Muscle layer of duodenum (tissue), 2 donors: Measurements from ENCODE around the gene RACGAP1.
"Not testable (repeated sequence)": the region's sequence is repeated elsewhere in the genome, so short reads cannot be mapped to it uniquely, and the experiment has no call there.

ENCODE experiments used
- H3K27ac ChIP-seq: one replicate; pipeline ENCODE4 v1.7.0; 2013; ENCODE audit warnings: mild to moderate bottlenecking, low read length
- H3K27me3 ChIP-seq: one replicate; pipeline ENCODE4 v1.7.0; 2013; ENCODE audit warnings: low read depth, mild to moderate bottlenecking, control low read depth, low read length
- H3K36me3 ChIP-seq, 2 donors: one replicate each; pipeline ENCODE4 v1.7.0; 2013; ENCODE audit warnings: low read length in 2 of 2, control low read depth in 1 of 2, mild to moderate bottlenecking in 1 of 2; ENCODE audit not compliant: insufficient read depth in 2 of 2, control insufficient read depth in 1 of 2
- H3K4me1 ChIP-seq, 2 donors: one replicate each; pipeline ENCODE4 v1.7.0; 2013; ENCODE audit warnings: low read length in 2 of 2, mild to moderate bottlenecking in 2 of 2, control low read depth in 1 of 2, moderate library complexity in 1 of 2; ENCODE audit not compliant: insufficient read depth in 2 of 2, control insufficient read depth in 1 of 2
- H3K4me3 ChIP-seq, 2 donors: one replicate each; pipeline ENCODE4 v1.7.0; 2013; ENCODE audit warnings: low read length in 2 of 2, low read depth in 1 of 2, mild to moderate bottlenecking in 1 of 2
- H3K9me3 ChIP-seq, 2 donors: one replicate each; pipeline ENCODE4 v1.7.0; 2013; ENCODE audit warnings: low read length in 2 of 2, control low read depth in 1 of 2, mild to moderate bottlenecking in 1 of 2; ENCODE audit not compliant: control insufficient read depth in 1 of 2
- donor health status: healthy.

RACGAP1 gene

DNA sequence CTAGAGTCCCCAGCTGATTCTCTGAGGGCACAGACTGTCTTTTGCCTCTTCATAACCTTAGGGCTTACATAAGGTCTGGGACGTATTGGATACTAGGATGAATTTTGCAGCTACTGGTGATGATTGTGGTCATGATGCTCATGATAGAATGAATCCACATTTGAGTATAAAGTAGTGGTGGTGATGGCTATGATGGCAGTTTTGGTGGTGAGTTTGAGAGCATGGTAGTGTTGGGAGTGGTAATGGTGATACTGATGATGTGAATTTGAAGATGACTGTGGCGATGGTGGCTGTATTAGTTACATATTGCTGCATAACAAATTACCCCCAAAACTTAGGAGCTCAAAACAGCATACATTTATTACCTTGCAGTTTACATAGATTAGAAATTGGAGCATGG is 18.0 kb upstream of the RACGAP1 start:
- Histone ChIP-seq H3K27me3 (no peaks in the 10 kb centered on the region), H3K4me1 (peaks cover 0 to 12% of the 10 kb centered on the region in 2 donors), H3K27ac (no peak overlapping the region), H3K4me3 (no peak overlapping the region), H3K36me3 (no peaks in the 10 kb centered on the region), H3K9me3 (no peaks in the 10 kb centered on the region)

DNA sequence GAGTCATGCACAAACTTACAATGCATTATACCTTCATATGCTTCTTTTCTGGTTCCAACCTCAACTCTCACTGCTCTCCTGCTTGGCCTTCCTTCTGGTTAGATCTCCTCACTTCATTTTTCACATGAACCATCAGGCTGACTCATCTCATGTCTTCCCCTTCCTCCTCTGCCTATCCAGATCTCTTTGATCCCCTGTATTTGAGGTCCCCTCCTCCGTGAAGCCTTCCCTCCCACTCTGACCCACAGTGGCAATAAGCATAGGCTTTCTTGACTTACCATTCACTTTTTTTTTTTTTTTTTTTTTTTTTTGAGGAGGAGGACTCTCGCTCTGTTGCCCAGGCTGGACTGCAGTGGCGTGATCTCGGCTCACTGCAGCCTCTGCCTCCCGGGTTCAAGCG is 17.4 kb upstream of the RACGAP1 start:
- Histone ChIP-seq H3K4me1 (peaks cover 0 to 12% of the 10 kb centered on the region in 2 donors), H3K27me3 (no peaks in the 10 kb centered on the region), H3K27ac (no peak overlapping the region), H3K4me3 (no peak overlapping the region), H3K36me3 (no peaks in the 10 kb centered on the region), H3K9me3 (no peaks in the 10 kb centered on the region)

DNA sequence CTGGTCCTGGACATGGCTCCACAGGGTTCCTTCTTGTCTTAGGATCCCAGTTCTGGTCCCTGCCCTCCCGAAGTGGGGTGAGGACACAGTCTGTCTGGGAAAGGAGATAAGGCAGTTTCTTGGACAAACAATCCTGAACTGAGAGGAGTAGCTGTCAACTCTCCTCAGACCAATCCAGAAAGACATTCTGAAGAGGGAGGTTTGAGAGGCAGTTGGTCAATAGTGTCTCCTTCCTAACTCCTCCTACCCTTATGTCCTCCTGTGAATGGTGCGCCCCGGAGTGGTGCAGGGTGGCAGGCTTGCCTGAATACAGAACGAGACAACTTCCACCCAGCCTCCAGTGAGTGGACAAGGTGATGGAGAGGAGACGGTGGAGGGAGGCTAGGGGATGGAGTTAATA is 16.7 kb upstream of the RACGAP1 start:
- no peaks in the 10 kb centered on the region for H3K9me3 ChIP-seq
- no peak overlapping the region for H3K27ac ChIP-seq
- no peaks in the 10 kb centered on the region for H3K27me3 ChIP-seq
- H3K36me3 ChIP-seq = no peaks in the 10 kb centered on the region
- peaks cover 0 to 12% of the 10 kb centered on the region in 2 donors for H3K4me1 ChIP-seq
- no peak overlapping the region for H3K4me3 ChIP-seq

GRCh38 chr12:50041062-50041860 is 16.0 kb upstream of the RACGAP1 start:
- H3K9me3 ChIP-seq = no peaks in the 10 kb centered on the region
- no peak overlapping the region for H3K27ac ChIP-seq
- no peaks in the 10 kb centered on the region for H3K27me3 ChIP-seq
- no peaks in the 10 kb centered on the region for H3K36me3 ChIP-seq
- H3K4me3 ChIP-seq = no peak overlapping the region
- peaks cover 0 to 12% of the 10 kb centered on the region in 2 donors for H3K4me1 ChIP-seq

DNA sequence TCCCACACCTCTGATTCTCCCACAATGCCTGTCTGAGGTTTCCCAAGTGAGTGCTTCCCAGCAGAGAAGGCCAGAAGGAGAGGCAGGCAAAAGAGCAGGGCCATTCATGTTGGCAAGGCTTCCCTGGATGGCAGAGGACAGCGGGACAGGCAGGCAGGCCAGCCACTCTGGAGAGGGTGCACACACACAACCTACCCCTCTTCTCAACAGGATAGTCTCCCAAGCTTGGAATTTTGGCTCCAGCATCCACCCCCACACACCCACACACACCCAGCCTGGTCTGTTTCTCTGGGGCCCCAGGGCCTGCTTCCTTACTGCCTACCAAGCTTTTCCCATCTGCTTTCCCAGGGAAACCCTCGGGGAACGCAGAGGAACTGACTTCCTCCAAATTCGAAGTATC is 15.4 kb upstream of the RACGAP1 start:
- Histone ChIP-seq H3K36me3 (no peaks in the 10 kb centered on the region), H3K27me3 (no peaks in the 10 kb centered on the region), H3K4me3 (no peak overlapping the region), H3K4me1 (peaks cover 0 to 12% of the 10 kb centered on the region in 2 donors), H3K9me3 (no peaks in the 10 kb centered on the region), H3K27ac (no peak overlapping the region)

DNA sequence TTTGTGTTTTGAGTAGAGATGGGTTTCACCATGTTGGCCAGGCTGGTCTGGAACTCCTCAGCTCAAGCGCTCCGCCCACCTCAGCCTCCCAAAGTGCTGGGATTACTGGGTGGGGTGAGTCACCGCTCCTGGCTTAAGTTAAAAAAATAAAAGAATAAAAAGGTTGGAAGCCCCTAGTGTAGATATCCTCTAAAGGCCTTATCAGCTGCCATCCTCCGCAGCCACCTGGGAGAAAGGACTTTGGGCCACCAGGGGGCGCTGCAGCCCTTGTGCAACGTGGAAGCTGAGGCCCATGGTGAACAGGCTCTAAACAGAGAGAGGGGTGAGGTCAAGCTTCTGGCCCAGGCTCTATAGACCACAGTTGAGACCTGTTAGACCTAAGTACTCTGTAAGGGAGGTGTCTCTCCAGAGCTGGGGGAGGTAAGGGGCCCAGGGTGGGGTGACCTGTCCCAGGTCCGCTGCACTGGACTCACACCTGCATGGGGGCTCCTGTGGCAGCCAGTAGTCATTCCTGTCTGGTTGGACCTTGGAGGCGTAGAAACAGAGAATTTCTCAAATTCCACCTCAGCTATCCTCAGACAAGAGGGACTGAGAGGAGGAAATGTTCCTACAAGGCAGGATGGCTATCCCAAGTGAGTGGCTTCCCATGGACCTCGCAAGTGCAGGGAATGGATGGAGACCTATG is 14.0 kb upstream of the RACGAP1 start:
- Histone ChIP-seq H3K9me3 (no peaks in the 10 kb centered on the region), H3K27me3 (no peaks in the 10 kb centered on the region), H3K36me3 (no peaks in the 10 kb centered on the region), H3K27ac (no peak overlapping the region), H3K4me3 (no peak overlapping the region), H3K4me1 (peaks cover 0 to 12% of the 10 kb centered on the region in 2 donors)

- H3K27me3 ChIP-seq = no peaks in the 10 kb centered on the region
- H3K36me3 ChIP-seq = no peaks in the 10 kb centered on the region
- peaks cover 0 to 12% of the 10 kb centered on the region in 2 donors for H3K4me1 ChIP-seq
- H3K4me3 ChIP-seq = no peak overlapping the region
- H3K27ac ChIP-seq = no peak overlapping the region
- H3K9me3 ChIP-seq = no peaks in the 10 kb centered on the region
Observed at GRCh38 chr12:50038336-50038735, 13.0 kb upstream of the RACGAP1 start.

DNA sequence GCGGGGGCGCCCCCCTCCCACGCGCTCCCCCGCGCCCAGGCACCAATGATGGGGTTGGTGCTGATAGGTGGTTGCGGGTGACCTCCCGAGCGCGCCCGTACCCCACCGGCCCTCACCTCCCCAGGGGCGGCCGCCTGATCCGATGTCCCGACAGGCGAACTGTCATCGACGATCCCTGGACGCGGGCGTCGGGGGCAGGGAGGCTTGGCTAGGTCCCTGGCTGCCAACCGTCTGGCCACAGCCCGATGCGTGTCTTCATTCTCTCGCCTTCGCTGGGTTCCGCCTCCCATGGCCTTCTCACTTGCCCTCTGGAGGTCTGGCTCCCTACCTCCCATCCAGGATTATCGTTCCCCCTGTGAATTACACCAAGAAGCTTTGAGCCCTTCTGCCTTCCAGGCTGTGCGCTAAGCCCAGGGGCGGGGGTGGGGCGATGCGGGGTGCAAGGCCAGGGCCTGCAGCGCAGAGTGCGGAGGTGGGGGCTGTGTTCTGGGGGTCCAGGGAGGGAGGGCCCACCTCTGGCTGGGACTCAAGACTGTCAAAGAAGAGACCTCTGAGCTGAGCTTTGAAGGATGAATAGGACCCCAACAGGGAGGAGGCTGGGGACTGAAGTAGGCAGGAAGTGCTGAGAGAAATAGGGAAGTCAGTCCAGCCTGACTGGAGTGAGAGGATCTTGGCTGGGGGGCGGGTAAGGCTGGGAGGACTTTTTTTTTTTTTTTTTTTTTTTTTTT is 7.7 kb upstream of the RACGAP1 start:
- Histone ChIP-seq H3K27ac (peak overlapping the region; percentile 45), H3K27me3 (no peaks in the 10 kb centered on the region), H3K36me3 (no peaks in the 10 kb centered on the region), H3K4me3 (peak overlapping the region; percentile 42 to 56), H3K4me1 (peaks cover 0 to 10% of the 10 kb centered on the region in 2 donors), H3K9me3 (no peaks in the 10 kb centered on the region)

DNA sequence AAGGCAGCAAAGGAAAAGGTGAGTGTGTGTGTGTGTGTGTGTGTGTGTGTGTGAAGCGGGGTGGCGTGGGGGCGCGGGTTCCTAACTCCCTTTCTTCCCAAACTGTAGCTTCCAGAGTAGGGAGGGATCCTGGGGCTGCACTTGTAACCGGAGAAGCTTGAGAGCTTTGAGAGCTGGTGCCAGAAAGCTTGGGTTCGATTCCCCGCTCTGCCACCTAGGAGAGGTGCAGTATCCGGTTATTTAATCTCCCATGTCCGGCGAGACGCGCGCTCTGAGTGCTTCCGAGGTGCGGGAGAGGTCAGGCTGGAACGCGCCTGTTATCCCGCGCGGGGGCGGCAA is 7.2 kb upstream of the RACGAP1 start:
- Histone ChIP-seq H3K4me1 (peaks cover 0 to 10% of the 10 kb centered on the region in 2 donors), H3K4me3 (peak overlapping the region; percentile 42 to 56), H3K27ac (no peak overlapping the region), H3K36me3 (no peaks in the 10 kb centered on the region), H3K9me3 (no peaks in the 10 kb centered on the region), H3K27me3 (no peaks in the 10 kb centered on the region)

DNA sequence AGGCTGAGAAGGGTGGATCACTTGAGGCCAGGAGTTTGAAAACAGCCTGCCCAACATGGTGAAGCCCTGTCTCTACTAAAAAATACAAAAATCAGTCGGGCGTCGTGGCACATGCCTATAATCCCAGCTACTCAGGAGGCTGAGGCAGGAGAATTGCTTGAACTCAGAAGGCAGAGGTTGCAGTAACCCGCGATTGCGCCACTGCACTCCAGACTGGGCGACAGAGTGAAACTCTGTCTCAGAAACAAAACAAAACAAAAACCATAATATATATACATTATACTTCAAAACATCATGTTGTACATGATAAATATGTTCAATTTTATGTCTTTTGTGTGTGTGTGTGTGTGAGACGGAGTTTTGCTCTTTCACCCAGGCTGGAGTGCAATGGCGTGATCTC is 5.2 kb upstream of the RACGAP1 start:
- not testable (repeated sequence) for H3K4me1 ChIP-seq, H3K27ac ChIP-seq, H3K4me3 ChIP-seq, H3K27me3 ChIP-seq, H3K36me3 ChIP-seq, H3K9me3 ChIP-seq

DNA sequence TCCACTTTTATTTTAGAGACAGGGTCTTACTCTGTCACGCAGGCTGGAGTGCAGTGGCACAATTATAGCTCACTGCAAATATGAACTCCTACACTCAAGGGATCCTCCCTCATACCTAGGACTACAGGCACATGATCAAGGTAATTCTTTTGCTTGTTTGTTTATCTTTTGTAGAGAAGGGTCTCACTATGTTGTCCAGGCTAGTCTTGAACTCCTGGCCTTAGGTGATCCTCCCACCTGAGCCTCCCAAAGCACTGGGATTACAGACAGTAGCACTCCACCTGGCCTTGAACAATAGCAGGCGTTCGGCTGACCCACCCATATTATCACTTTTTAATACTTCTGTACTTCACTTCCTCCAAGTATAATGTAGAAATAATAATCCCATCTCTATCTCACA is 1.4 kb upstream of the RACGAP1 start:
- no peaks in the 10 kb centered on the region for H3K27me3 ChIP-seq

More for the DNA sequence above, 1.4 kb upstream of the RACGAP1 start:
- peaks cover 0 to 10% of the 10 kb centered on the region in 2 donors for H3K4me1 ChIP-seq
- H3K9me3 ChIP-seq = no peaks in the 10 kb centered on the region
- no peak overlapping the region for H3K4me3 ChIP-seq
- H3K27ac ChIP-seq = no peak overlapping the region
- H3K36me3 ChIP-seq = no peaks in the 10 kb centered on the region
